Measurements from ENCODE around the gene TRAPPC3.

DNA sequence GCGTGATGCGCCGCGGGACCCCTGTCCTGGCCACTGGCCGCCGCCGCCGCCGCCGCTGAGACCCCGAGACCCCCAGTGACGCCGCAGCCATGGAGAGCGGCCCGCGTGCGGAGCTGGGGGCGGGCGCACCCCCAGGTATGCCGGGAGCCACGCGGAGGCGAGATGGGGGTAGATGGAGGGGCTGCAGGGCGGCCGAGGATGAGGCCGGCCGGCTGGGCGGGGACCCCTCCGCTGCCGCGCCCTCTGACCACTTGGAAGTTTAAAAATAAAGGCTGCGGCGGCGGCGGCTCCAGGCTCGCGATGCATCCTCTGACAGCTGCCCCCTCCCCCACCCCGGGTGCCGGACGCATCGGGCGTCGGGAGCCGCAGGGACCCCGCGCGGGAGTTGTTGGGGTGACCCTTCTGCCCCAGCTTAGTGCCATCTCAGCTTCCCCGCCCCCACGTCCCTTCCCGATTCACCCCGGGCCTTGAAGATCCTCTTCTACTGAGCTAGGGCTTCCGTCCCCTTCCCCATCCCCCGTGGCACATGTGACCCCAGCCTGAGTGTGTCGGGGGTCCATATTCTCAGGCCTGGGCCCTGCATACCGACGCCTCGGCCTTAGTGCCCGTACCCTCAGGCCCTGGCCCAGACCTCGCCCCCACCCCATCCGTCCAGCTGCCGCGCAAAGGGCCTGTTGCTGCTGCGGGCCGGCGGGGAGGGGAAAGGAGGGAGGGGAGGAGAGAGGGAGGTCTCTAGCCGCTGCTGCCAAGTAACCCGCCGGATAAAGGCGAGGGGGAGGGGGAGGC lies 7.2 kb upstream of the TRAPPC3 start:
- TF ChIP-seq, protein P1, sequence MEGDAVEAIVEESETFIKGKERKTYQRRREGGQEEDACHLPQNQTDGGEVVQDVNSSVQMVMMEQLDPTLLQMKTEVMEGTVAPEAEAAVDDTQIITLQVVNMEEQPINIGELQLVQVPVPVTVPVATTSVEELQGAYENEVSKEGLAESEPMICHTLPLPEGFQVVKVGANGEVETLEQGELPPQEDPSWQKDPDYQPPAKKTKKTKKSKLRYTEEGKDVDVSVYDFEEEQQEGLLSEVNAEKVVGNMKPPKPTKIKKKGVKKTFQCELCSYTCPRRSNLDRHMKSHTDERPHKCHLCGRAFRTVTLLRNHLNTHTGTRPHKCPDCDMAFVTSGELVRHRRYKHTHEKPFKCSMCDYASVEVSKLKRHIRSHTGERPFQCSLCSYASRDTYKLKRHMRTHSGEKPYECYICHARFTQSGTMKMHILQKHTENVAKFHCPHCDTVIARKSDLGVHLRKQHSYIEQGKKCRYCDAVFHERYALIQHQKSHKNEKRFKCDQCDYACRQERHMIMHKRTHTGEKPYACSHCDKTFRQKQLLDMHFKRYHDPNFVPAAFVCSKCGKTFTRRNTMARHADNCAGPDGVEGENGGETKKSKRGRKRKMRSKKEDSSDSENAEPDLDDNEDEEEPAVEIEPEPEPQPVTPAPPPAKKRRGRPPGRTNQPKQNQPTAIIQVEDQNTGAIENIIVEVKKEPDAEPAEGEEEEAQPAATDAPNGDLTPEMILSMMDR (IDR thresholded peaks at IDR 0.05) = no peak
- peak in 1 of 2 donors; percentile 59 for TF ChIP-seq POLR2A (IDR thresholded peaks at IDR 0.05)
